ENCODE measurements around the gene IGSF21.
"Not testable (repeated sequence)": the region's sequence is repeated elsewhere in the genome, so short reads cannot be mapped to it uniquely, and the experiment has no call there.

IGSF21 gene

DNA sequence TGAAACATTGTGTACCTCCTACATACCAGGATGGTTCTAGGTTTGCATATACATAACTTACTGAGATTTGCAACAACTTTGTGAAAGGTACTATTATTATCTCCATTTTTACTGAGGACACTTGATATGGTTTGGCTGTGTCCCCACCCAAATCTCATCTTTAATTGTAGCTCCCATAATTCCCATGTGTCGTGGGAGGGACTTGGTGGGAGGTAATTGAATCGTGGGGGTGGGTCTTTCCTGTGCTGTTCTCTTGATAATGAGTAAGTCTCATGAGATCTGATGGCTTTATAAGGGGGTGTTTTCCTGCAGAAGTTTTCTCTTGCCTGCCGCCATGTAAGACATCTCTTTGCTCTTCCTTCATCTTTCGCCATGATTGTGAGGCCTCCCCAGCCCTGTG is 40.1 kb downstream of the IGSF21 start:
- no peak for FAIRE-seq

DNA sequence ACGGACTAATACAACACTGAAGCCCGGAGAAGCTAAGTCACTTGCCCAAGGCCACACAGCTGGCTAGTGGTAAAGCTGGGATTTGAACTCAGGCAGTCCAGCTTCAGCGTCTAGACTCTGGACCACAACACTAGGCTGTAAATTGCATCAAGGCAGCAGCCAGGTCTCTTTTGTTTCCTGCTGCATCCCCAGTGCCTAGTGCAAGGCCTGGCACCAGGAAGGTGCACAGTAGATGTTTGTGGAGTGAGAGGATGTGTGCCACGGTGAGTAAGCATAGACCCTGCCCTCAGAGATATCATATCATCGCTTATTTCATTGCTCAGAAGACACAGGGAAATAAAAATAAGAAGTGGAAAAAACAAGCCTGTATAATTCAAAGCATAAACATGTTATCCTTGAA is 40.9 kb downstream of the IGSF21 start:
- FAIRE-seq = no peak

DNA sequence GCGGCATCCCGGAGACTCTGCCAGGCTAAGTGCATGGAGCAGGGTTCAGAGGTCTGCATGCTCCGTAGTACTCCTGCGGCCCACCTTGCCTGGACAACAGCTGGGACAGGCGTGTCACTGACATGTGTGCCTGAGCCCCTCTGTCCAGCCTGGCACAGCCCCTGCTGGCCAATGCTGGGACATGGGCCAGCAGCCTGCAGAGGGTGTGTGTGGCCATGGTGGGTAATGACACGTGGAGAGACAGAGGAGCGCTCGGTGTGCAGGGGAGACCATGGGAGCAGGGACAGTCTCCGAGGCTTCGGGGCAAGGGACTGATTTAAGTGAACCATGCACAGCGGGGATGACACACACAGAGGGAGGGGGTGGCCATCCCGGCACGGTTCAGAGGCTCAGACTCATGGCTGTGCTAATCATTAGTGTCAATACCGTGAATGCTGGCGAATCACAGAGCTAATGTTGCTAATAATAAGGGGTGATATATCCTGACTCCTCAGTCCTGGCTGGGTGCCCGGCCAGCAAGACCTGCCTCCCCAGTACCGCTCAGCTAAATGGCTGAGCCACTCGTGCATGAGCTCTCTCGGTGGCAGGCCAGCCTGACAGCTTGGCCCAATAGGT is 41.5 kb downstream of the IGSF21 start:
- FAIRE-seq = no peak

DNA sequence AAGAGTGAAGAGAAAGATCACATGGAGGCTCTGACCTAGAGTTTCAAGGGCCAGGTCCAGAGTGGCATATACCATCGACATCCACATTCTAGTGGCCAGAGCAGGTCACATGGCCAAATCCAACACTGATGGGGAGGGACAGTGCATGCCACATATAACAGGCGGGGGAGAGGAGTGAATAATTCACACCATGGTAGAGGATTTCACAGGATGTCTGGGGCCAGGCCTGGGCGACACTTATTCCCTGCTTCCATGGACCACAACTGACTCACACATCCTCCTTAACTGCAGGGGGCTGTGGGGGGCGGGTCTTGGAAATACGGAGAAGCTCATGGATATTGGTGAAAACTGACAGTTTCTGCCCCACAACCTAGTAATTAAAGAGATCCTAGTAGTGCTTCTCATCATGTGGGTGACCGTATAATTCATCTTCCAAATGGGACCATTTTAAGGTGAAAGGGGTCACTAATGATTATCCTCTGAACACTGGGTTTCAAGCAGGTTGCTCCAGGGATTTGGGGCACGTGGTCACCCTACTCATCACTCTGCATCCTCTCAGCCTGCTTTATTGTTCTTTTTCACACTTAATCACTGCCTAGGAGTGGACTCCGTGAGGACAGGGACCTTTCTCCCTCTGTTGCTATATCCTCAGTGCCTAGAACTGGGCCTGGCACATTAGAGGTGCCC is 44.0 kb downstream of the IGSF21 start:
- FAIRE-seq = no peak

DNA sequence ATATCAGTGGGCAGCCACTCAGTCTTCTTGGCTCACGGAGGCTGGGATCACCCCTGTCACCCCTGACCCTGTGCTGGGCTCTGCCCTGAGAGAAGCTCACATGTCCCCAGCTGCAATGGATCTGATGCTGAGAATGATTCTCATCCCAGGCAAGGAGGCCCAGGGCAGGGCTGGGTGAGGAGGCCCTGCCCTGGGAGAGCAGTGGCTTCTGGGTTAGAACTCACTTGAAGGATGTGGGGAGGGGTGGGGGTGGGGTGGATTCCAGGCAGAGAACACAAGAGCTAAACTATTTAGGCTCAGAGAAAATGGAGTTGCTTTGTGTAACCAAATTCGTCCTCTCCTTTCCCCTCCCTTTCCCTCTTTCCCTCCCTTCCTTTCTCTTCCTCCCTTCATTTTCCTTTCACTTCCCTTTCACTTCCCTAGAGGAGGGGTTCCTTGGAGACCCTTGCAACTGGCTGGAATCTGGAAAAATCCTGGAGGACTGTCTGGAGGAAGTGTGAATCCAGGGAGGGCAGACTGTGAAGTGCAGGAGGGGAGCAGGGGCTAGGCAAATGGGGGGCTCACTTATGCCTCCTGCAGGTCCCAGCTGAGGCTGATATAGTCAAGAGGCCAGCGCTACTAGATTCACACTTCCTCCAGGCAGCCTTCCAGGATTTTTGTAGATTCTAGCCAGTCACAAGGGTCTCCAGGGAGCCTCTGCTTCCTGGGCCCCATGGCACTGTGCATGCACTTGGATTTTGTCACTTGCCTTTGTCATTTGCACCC is 47.0 kb downstream of the IGSF21 start:
- no peak for FAIRE-seq

DNA sequence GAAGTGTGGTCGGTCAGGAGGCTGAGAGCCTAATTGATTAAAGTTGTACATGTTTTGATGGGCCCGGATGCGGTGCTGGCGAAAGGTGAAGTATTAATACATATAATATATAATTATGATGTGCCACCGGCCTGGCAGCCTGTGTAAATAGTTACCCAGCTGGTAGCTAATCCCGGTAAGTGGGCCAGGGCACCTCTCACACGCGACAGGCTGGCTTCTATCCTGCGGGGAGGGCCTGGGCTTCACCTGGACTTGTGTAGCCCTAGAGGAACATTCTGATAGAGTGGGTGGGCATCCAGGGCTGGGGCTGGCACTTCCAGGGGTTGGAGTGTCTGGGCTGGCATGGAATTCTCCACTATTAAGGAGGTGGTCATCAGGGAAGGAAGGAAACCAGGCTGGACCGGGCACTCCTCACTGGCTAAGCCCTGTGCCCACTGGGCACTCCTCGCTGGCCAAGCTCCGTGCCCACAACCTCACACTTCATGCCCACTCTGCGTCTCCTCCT is 48.3 kb downstream of the IGSF21 start:
- FAIRE-seq = no peak

DNA sequence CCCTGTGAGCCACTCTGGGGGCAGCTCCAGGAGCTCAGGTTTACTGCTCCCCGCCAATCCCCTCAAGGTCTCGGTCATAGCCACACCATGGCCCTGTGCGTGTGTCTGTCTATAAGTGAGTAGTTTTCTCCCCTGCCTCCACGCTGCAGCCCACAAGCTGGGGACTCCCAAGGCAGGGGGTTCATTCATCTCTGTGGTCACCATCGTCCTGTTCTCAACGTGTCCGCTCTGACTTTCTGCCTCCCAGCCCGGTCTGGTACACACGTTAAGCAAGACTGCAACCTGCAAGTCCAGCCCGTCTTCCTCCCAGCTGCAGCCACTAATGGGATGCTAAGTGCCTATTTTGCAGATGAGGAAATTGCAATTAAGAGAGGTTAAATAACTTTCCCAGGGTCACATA is 49.8 kb downstream of the IGSF21 start:
- FAIRE-seq = no peak

DNA sequence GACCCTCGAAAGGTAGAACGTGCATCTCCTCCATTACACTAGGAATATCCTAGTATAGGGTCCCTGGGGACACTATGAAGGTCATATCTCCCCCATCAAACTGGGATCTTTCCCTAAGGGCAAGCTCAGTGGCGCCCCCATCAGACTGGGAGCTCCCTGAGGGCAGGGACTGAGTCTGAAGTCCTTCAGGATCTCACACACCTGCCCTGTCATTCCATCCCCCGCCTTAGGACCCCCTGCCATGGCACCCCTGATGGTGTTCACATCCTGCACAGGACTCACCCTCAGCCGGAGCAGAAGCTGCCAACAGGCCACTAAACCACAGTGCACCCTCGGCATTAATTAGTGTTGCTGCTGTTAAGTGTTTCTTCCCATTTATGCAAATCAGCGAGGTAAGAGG is 50.4 kb downstream of the IGSF21 start:
- no peak for FAIRE-seq

DNA sequence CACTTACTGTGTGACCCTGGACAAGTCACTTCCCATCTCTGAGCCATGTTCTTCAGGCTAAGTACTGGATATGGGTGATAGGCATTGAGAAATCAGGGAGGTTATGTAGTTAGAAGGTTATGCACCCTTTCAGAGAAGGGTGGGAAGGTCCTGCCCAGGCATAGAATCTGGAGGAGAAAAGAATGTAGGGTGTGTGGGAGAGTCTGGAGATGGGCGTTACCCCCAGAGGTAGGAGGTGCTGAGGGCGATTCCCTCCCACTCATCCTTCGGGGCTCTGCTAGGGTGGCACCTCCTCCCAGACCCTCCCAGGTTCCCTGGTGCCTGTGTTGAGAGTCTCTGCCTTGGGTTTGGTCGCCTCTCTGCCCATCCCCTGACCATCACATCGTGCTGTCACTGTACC is 51.1 kb downstream of the IGSF21 start:
- FAIRE-seq = no peak

DNA sequence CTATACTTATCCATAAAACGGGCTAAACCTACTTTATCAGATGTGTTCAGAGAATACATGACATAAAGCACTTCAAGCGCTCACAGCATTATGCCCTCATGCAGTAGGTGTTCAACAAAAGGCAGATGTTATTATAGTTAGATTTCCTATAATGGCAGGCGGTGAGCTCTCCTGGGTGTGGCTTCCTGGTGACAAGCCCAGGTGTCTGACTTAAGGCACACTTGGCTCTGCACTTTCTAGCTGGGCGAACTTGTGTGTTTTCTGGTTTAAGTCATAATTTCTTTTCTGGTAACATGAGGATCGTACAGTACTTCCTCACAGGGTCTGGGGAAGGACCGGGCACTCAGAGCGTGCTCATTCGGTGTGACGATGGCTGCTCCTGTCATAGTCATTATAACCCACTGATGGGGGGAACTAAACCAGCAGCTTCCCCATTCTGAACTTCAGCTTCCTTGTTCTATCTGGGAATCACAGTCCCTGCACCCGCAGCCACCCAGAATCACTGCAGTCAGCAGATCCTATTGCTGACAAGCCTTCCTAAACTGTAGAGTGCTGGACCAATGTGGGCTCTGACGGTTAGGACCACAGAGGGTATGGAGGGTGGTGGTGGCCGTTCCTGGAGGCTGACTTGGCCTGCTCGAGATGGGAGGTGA is 52.8 kb downstream of the IGSF21 start:
- no peak for FAIRE-seq

DNA sequence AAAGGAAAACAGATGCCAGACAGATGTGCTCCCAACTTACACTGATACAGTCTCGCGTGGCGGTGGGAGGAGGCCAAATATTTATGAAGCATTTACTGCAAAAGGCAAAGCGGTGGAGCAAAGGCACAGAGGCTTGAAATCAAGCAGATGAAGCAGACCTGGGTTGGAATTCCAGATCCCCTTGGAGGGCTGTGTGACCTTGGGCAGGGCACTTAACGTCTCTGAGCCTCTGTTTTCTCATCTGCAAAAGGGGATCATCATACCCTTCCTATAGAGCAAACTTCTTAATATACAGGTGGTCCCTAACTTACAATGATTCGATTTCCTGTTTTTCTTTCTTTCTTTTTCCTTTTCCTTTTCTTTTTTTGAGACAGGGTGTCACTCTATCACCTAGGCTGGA is 54.1 kb downstream of the IGSF21 start:
- FAIRE-seq = no peak

DNA sequence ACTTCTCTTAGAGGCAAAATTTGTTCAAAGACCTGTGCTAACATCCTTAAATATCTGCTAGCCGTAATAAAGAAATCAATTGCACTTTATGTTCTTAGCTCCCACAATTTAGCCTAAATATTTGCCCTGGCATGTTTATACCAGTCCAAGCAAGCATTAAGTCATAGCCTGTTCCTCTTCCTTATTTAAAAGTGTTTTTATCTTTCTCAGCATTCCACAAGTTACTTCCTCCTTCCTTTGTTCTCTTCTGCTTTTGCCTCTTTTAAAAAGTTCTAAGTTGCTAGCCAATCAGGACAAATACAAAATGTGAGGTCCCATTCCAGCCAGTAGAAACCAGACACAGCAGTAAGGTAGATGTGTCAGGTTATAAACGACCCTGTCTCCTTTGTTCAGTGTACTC is 58.0 kb downstream of the IGSF21 start:
- not testable (repeated sequence) for FAIRE-seq

DNA sequence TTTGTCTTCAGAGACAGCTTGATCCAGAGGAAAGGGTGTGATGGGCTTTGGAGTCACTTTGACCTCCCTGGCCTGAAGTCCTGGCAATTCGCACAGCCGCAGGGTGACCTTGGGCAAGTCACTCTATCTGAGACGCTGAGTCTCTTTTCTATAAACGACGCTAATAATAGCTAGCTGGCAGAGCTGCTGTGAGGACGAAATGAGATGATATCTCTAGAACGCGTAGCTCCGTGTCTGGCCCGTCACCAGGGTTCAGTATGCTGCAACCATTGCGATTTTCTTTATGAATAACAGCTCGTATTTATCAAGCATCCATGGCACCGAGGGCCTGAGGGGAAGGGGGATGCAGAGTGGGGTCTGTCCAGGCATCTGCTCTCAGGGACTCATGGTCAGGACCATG is 58.7 kb downstream of the IGSF21 start:
- FAIRE-seq = no peak

DNA sequence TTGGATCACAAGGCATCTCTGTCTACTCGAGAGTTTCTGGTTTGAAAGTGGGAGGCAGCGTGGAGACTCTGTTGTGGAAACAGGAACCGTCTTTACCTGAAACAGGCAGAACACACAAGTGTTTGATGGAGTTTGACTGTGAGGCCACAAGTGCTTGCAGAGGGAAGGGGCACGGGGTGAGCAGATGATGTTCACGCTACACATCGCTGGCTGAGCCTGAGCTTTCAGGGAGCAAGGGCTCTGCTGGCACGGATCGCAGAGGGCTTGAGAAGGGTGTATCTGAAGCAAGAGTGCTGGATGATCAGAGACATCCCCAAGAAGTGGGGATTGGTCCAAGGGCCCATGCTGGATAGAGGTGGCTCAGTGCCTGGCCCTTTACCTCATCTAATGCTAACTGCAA is 59.3 kb downstream of the IGSF21 start:
- no peak for FAIRE-seq

DNA sequence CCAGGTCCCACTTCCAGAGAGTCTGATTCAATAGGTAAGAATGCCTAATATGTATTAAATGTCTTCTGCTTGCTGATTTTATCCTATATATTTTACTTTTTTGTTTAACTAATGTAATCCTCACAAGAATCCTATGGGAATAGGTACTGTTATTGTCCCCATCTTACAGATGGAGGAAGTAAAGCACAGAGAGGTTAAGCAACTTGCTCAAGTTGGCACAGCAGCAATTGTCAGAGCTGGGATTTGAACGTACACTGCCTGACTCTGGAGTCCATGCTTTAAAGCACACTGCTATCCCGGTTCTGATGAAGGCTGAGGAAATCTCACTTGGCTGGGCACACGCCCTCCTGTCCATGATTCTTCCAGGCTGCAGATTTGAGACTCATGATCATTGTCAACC is 62.8 kb downstream of the IGSF21 start:
- no peak for FAIRE-seq

DNA sequence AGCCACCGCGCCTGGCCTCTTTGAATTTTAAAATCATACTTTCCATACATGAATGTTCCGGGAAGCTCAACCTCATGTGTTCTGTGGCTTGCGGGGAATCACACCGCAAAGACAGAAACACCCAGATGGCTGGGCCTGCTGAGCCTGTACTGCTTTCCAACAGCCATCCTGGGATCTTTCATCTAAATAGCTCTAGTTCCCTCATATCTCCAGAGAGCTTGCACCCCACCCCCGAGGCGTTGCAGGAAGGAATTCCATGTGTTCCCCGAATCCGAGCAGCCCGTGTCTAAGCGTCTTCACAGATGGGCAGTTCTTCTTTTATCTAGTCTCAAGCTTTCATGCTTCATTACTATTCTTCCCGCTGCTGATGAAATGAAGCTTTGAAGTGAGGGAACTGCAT is 66.4 kb downstream of the IGSF21 start:
- FAIRE-seq = no peak

DNA sequence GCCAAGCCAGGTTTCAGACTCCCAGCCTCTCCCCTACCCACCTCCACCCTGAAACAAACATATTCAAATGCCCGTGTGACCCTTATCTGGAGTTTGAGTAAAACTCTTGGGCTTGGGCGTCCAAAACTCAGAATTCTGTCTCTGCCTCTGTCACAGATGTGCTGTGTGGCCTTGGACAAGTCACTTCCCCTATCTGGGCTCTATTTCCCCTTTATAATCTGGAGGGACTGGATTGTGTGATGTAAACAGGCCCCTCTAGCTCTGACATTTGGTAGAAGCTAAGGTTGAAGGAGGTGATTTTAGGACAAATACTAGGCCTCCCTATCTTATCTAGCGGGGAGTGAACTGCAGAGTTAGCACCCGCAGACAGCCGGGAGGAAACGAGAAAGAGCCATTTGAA is 67.5 kb downstream of the IGSF21 start:
- no peak for FAIRE-seq

DNA sequence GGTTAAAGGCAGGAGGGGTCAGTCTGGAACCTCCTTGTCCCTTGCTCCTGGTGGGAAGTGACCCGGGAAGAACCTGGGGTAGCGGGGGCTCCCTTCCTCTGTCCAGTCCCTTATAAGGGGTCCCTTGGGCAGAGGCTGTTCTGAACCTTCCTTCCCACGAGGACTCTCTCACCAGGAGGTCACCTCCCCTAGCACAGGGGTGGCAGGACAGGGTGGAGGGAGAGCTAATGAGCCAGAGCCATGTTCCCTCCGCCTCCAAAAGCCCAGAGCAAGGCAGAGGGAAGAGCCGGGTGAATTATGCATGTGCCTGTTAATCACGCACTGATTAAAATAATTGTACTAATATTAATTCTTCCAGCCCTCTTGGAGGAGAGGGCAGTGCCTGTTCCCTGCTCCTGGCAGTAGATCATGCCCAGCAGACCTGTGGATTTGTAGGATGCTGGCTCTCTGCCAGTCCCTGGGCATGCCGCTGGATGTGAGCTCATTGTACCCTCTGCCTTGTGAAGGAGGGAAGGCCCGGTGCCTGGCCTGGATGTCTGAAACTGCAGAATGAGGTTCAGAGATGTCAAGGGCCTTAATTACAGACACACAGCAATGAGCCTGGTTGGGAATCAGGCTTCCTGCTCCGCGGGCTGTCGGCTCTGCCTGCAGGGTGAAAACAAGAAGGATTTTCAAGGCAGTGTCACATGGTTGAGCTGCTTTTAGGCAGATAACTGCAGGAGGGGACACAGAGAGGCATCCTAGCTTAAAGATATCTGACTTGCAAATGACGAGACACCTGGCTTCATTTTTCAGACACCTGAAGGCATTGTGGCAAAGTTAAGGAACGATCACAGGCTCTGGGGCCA is 68.2 kb downstream of the IGSF21 start:
- no peak for FAIRE-seq

DNA sequence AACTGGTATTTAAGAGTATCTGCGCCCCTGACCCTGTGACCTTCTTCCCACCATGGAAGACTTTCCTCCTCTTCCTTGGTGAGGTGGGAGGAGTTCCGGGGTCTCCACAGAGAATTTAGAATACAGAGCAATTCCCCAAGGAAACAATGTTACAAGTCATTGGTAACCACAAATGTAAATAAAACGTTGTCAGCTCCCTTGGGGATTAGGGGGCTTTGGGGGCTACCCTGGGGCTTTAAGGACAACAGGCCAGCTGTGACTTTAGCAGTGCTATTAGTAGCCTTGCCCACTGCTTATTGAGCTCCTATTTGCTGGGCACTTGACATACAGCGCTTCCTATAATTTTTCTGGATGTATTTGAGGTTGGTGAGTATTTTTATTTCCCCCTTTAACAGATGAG is 69.0 kb downstream of the IGSF21 start:
- no peak for FAIRE-seq

DNA sequence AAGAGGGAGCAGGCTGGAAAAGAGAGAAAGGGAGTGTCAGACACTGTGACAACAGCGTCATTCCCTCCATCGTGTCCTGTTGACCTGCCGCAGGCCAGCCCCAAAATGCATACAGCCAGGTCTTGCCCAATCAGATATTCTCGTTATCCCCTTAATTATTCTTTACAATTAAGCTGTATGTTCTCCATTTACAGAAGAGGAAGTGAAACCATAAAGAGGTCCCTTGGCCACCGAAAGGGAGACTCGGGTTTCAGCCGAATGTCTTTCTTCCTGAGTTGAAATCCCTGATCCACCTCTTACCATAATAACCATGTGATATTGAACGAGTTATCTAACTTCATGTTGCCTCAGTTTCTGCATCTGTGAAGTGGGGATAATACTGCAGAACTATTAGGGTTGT is 70.5 kb downstream of the IGSF21 start:
- no peak for FAIRE-seq

DNA sequence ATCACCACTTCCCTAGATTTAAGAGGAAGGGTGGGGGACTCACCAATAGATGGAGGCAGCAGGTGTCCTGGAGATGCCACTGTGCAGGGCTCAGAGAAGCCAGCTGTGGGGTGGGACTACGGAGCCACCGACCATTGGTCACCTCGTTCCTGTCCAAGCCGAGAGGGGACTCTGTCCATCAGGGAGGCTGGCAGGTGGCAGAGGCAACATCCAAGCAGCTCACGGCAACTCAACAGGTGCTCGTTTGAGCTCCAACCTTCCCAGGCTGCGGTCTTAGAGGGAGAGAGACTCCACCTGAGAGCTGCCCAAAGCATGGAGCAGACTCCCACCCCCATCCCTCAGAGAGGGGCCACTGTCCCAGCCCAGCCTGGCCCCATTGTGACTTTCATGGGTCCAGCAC is 71.4 kb downstream of the IGSF21 start:
- no peak for FAIRE-seq

DNA sequence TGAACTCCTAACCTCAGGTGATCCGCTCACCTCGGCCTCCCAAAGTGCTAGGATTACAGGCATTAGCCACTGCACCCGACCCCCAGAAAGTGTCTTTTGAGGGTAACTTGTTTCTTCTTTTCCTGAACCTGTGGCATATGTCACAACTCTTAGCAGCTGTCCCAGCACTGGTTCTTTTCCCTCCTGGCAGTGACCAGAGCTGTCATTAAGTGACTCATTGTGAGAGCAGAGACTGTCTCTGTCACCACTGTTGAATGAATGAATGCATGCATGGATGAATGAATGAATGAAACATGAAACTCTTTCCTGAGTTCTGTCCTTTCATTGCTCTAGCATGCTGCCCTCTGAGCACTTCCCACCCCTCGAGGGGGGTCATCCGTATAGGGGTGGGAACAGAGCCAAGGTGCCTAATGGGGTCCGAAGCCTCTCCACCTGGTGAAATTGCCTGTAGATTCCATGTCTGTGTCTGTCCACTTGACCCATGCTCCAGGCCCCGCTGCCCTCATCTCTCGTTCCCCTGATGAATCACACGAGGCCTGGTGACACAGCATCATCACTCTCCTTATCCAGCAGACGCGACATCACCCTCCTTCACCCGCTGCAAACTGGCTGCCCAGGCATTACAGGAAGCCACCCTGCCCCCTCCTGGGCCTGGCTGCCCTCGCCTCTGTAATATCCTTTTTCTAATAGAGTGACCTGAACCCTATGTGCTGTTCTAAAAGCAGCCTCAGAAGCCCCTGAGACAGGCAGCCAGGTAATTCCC is 75.0 kb downstream of the IGSF21 start:
- FAIRE-seq = no peak

All from colon (tissue), 2 donors.